Ureter (tissue), 1 donor: Measurements from ENCODE around the gene CSPG4. TPM values are rescaled to one million over a fixed set of nuclear protein-coding genes. Genes with fewer than 3 reads are reported as not detected.
"Not testable (repeated sequence)": the region's sequence is repeated elsewhere in the genome, so short reads cannot be mapped to it uniquely, and the experiment has no call there.

Experiments
- DNase-seq: peaks from one replicate; pipeline ENCODE4 v3.0.0-alpha.2; 2020; ENCODE audit warnings: low spot score
- total RNA-seq: library from RNA; stranded (reverse); gene quantifications from one replicate; pipeline ENCODE4 v1.2.4, GENCODE V29; 2023
- donor health status: DM: yes; HTN: yes; CAD: no.

CSPG4 gene
- total RNA-seq, 1 donor from 2014 or later, result 31.0 TPM

DNA sequence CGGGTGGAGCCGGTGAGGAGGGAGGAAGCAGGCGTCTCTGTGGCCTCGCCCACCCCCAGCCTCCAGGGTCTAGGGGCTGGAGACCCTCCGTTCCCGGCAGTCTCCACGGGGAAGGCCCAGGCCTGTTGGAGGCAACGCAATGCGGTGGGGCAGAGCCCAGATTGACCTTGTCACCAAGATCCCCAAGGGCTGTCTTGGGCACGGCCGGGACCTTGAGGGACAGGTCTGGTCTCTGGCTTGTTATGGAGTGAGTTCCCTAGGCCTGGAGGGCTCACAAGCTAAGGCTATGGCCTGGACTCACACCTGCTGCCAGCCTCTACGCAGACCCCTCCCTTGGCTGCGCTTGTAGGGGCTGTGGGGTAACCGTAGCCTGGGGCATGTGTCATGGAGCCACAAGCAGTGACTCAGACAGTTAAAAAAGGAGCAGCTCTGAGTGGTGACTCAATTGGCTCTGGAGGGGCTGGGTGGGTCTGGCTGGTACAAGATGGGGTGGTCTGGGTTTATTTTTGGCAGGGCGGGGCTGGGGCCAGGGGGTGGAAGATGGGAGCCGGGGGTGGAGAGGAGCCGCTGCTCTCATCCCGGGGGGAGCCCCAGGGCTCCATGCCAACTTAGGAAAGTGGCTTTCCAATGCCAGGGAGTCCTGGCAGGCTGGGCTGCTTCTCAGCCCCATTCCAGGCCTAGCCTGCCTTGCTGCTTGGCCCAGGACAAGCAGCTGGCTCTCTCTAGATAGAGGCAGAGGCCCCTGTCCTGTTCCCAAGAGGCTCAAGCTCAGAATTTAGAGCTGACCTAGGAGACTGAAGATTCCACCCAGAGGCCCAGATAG is 9.0 kb downstream of the CSPG4 start:
- DNase-seq, result not testable (repeated sequence)

DNA sequence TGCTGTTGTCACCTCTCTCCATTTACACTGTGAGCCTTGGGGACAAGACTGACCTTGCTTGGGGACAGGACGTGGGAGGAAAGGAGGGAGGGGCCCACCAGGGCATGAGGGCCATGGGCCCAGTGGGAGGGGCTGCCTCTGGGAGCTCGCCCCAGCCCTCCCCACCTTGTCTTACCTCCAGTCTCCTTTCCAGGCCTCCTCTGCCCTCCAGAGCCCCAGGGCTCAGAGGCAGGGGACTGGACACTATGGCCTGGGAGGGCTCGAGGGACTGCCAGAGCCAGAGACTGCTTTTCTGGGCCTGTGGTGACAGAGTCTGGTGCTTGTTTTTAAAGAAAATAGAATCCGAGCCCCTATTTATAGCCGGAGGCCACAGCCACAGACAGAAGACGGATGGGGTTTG is 10.2 kb downstream of the CSPG4 start:
- no peak for DNase-seq

DNA sequence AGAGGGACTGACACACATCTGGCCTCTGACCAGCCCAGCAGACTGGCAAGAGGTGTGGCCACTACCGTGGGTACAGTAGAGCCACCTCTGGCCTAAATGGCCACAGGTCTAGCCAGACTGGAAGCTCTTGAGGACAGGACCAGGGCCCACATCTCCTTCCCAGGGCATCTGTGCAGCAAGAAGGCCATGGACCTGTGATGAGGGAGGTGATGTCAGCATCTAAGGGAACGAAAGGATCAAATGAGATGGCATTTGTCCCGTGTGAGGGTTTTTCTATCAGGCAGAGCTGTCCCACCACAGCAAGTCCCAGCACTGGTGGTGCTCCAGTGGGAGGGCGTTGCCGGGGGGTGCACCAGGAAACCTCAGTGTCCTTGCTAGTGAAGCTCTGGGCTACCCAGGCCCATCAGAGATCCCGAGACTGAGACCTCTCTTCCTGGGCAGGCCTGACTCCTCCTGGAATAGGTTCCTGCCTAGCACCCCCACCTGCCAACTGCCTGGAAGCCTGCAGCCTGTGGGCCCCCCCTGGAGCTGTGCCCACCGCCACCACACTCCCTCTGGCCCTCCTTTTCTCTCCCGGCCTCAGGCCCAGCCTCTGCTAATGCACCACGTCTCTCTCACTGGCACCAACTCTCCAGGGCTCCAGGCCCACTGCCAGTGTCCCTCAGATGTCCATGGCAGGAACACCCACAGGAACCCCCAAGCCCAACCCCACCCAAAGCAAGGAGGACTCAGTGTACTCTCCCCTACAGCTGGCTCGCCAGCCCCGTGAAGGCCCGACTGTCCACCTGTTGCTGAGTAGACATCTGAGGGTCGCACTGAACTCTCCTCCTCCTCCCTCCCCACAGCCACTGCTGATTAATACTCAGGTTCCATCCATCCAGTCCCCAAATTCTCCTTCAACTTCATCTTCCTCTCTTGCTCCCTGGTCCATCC is 11.3 kb downstream of the CSPG4 start:
- not testable (repeated sequence) for DNase-seq

DNA sequence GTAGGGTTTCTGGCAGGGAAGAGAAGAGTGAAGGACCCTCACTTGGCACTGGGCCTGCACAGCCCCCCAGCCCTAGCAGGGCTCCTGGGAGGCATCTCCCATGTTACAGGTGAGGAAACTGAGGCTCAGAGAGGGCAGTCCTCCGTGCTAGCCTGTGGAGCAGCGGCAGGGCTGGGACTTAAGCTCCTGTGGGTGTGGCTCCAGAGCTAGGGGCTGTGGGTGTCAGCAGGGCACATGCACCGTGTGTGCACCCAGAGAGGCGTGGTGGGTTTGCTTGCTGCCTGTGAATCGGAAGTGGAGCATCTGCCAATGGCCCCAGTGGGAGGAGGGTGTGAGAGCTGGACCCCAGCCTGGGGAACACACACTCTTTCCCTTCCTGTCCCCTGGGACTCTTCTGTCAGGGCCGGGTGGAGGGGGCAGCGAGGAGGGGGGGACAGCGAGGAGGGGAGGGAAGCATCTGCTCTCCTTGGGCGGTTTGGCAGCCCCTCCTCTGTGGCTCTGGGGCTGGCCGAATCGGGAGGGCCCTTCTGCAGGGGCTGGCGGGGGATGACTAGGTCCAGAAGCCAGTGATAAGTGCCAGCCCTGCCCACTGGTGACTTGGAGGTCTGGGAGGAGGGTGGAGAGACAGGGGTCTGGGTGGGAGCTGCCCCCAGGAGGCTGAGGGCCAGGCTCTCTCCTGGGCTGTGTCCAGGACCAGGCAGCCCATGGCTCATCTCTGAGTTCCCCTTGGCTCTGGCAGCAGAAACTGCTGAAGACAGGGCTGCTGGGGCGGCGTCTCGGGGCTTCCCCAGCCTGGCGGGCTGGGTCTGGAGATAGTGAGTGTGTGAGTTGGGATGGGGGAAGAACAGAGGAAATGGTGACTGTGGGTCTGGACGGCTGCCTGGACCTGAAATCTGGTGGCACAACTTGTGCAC is 12.4 kb downstream of the CSPG4 start:
- not testable (repeated sequence) for DNase-seq

DNA sequence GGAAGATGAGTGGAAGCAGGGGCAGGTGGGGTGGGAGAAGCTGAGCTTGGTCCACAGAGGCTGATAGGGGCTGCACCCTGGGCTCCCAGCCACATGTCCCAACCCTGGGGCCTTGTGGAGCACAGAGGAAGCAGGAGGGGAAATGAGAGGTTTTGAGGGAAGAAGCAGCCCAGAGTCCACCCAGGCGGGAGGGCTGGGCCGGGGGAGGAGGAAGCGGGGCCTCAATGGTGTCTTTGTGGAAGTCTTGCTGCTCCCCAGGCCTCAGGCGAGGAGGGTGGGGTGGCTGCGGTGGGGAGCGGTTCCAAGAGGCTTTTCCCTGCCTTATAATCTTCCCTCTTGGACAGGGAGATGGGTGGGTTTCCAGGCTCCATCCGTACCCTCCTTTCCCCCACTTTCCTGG is 13.1 kb downstream of the CSPG4 start:
- DNase-seq, result not testable (repeated sequence)

DNA sequence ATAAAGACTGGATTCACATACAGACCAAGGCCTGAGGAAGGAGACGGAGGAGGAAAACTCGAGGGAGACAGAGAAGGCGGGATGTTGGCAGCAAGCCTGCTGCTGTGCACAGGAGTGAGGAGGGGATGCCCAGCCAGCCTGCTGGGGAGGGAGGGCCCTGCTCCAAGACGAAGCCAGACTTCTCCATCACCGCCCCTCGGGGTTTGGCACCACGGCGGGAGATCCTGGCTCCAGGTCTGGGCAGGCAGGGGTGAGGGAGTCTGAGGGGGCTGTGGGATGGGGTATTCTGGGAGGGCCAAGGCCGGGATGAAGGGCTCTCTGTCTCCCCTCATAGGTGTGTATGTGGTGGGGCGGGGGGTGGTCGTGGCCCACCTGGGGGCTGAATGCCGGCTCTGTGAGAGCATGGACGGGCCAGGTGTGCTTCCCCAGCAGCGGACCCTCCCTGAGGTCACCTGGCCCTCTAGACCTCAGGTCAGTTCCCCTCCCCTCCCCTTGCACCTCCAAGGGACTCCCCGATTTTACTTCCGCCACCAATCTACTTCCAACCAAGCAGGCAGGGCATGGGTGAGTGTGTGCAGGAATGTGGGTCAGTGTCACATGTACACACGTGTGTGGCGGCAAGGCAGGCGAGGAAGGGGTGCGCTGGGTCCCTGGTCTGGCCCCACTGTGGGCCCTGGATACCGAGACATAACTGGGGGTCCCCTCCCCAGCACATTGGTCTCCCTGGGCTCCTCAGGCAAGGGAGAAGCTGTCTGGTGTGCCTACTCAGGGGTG is 14.5 kb downstream of the CSPG4 start:
- not testable (repeated sequence) for DNase-seq

DNA sequence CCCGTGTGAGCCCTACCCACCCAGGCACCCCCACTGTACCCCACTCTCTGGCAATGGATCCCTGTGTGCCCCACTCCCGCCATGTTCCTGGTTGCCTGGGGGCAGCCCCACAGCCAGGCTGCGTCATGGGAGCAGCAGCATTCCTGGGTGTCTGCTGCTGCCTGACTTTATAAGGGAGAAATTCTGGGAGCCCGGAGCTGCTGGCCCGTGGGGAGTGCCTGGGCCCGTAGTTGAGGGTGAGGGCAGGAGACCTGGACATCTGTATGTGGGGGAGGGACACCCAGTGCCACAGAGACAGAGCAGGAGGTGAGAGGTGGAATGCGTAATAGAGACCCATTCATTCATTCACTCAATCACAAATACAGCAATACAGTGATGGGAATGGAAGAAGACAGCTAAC is 15.1 kb downstream of the CSPG4 start:
- DNase-seq, result no peak

DNA sequence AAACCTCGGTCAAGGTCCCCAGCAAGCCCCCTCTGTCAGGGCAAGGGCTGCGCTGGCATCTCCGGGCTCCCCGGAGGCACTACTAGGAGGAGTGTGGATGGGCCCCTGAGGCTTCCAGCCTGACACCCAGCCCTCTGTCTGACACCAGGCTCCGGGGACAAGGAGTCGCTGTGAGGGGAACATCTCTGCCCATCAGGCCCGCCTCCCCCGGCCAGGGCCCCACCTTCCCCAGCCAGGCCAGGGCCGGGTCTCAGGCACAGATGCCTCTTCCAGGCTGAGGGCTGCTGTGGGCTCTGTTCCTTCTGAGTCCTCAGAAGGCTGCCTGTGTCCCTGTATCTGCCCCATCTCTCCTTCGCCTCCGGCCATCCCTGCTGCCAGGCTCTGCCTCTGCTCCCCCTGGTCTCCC is 15.8 kb downstream of the CSPG4 start:
- DNase-seq, result no peak

DNA sequence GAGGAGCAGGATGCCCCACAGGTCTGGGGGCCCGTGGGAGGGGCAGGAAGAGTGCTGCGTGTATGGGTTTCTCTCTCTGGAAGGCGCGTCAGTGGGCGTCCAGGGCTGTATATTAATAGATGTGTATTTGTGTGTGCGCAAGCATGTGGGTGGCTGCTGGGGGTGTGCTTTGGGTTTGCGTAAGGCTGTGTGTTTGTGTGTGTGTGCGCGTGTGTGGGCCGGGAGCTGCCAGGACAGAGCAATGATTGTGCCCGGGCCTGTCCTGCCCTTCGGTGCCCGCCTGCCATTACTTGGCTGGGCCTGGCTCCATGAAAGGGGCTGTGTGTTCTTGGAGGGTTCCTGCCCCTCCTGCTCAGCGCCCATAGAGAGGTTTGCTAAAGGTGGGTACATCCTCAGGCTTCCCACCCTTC is 16.3 kb downstream of the CSPG4 start:
- DNase-seq, result no peak

DNA sequence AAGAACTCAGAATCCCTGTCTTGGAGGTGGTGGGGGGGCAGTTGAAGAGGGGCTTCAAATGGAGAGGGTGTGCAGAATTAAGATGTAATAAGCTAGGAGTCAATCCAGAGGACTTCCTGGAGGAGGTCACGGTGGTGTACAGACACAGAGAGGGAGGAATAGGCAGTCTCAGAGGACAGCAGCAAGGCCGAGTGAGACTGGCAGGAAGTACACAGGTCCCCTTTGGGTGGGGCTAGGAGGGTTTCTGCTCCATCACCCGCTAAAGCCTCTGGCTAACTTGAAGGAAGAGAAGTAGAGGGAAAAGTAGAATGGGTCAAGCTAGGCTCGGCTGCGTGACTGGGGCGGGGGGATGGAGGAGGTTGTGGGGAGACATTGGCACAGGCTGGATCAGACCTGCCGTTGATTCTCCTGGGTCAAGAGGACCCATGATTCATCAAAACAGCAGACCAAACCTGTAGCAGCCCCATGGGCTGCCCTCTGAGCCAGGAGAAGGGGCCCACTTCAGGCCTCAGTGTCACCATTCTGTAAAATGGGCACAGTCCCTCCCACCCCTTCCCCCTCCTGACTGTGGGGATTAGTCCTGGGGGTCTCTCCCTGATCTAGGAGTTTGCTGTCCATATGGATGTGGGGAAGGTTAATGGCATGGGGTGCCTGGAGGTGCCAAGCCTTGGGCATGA is 16.9 kb downstream of the CSPG4 start:
- no peak for DNase-seq

DNA sequence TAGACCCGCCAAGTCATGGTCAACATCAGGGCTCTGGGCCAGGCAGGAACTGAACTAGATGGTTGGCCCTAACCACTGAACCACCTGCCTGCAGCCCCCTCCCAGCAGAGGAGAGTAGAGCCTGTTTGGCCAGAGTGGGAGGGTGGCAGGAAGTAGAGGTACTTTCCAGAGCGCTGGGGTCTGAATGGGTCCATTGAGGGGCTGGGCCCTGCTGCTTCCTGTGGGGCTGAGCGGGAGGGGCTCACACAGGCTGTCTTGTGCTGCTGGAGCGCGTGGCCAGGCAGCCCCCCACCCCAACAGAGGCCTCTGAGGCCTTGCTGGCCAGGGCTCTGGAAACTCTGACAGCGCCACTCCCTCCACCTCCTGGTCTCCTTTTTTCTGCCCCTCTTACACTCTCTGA is 17.4 kb downstream of the CSPG4 start:
- no peak for DNase-seq

DNA sequence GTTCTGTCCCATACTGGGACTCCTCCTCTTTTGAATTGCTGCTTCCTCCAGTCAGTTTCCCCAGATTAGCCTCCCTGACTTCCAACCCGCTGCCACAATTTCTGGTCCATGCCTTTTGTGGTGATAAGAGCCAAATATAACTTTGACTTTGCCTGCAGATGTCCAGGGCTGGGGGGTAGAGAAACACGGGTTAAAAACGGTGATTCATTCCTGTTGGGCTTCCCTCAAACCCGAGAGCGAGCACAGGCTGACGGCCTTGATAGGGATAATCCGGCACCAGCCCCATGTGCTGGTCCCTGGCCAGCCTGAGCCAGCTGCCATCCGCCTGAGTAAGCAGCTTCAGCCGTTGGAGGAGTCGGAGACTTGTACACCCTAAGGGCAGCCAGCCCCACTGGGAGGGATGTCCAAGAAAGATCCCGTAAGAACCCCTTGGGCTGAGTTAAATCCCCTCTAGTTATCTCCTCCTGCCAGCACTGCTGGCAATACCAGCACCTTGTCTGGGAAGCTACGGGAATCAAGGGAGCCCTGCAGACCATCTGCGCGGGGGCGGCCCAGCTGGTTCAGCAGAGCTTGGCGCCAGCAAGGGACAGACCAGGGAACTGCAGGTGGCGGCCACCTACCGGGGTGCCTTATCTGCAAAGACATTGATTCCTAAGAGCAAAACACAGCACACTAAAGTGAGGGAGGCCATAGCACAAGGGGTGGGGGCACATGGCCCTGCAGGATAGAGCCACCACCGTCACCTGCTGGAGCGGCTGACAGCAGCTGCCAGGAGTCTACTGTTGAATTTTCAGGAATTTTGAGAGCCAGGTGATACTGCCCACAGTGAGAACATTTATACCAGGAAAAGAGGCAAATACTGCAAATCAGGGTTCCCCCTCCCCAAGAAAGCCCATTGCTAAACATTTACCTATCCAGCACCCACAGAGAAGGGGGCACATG is 18.1 kb downstream of the CSPG4 start:
- DNase-seq, result peak; percentile 82

DNA sequence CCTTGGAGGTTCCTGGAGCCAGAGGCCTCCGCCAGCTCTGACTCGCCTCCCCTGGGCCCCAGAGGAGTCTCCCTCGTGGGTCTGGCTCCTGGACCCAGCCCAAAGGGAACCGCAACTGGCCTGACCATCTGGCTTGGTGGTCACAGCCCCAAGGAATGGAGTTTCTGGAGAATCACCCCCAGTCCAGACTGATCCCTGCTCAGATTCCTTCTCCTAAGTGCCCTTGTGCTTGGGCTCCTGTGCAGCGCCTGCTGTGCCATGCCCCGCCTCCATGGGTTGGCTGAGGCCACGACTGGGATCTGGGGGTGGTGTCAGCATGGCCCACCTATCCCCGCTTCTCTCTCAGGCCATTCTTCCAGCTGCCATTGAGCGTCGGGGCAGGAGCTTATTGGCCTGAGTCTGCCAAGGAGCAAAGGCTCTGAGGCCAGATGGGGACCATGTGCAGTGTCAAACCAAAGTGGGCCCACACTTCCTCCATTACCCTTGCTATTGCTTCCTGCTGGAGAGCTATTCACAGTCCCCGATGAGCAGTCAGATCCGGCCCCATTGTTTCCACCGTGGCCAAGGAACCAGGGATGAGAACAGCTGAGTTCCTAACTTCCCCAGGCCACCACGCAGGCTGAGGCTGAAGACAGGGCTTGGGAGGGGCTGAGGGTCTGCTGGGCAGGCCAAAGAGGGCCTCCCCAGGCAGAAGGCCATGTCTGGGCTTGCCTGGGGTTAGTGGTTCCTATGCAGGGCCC is 19.0 kb downstream of the CSPG4 start:
- no peak for DNase-seq

DNA sequence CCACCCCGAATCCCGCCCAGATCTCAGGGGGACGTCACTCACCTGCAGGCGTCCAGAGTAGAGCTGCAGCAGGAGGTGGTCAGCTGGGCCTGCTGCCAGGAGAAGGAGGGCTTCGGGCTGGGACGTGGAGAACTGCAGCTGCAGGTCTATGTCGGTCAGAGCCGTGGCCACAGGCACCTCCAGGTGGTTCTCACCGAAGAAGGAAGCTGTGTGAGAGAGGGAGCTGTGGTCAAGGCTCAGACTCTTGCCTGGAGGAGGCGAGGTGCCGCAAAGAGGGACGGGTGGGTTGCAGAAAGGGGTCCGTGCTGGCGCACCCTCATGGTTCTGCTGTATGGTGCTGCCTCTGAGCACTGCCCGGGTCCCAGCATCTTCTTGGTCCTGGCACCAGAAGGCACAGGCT is 19.6 kb downstream of the CSPG4 start:
- DNase-seq, result not testable (repeated sequence)

DNA sequence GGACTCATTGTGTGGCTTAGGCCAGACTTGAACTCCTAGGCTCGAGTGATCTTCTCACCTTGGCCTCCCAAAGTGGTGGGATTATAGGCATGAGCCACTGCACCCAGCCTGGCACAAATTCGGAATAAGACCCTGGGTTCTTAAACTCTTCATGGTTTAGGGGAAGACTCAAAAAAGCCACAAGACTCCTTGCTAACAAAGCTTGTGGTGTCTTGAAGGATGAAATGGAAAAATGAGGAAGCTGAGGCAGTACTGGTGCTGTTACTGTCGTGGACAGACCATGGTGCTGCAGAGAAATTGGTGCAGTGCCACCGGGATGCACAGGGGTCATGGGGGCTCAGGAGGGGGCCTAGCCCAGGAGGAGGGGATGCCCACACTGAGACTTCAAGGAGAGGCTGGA is 20.3 kb downstream of the CSPG4 start:
- DNase-seq, result not testable (repeated sequence)

DNA sequence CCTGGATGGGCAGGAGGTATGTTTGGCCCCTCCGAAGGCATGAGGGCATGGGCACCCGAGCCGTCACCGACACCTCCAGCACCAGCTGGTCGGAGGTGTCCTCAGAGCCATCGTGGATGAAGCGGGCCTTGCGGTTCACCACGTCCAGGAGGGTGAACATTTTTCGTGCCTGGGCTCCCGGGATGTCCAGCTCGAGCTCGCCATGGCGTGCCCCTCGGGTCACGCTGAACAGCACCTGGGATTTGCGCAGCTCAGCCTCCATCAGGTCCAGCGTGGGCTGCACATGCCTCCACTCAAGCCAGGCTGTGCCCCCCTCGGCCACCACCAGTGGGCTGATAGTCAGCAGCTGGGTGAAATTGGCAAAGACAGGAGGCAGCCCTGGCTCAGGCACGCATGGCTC is 23.2 kb downstream of the CSPG4 start:
- DNase-seq, result not testable (repeated sequence)

DNA sequence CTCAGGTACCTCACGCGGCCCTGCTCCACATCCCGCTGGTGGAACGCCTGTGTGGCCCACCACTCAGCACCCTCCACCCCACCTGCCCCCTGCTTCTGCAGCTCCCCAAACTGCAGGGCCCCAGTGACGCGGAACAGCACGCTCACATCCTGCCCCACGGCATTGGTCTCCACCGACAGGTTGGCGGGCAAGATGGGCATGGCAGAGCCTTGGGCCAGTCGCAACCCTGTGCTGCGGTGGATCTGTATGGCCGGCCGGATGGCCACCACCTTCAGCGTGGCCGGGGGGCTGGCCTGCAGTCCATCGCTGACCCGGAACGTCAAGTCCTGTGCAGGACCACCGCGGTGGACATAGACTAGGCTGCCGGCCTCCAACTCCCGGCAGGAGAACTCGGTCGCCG is 23.8 kb downstream of the CSPG4 start:
- no peak for DNase-seq

DNA sequence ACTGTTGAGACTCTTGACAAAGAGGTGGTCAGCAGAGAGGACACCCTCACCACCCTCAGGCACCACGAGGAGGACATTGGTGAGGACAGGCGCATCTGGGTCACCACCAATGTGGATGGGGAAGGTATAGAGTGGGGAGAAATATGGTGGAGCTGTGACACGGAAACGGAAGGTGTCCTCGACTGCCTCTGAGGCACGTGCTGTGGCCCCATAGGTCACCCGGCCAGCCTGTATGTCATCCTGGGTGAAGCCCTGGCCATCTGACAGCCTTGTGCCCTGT is 24.4 kb downstream of the CSPG4 start:
- DNase-seq, result no peak
